Measurements from ENCODE around the gene TBC1D5. TPM values are rescaled to one million over a fixed set of nuclear protein-coding genes. Genes with fewer than 3 reads are reported as not detected.

The TBC1D5 gene
- total and polyA plus RNA-seq, 2 of the 8 experiments (the other 6 are each of a cell fraction or from before 2014, with no cell fraction given), result 11.0 to 22.9 TPM

- Histone ChIP-seq H3K36me3 (ENCODE audit: control insufficient read depth in 2 of 4, insufficient read depth in 4 of 4, low read length in 3 of 4) (no peaks in the 10 kb centered on the region), H2BK5ac (ENCODE audit: low read depth, low read length) (no peak overlapping the region), H2BK15ac (ENCODE audit: low read length) (no peak overlapping the region), H3K14ac (ENCODE audit: insufficient read length) (no peak overlapping the region), H3K4me1 (replicated peaks in 1 of 4; ENCODE audit: control insufficient read depth in 3 of 4, insufficient read depth in 4 of 4, low read length in 3 of 4) (no peaks in the 10 kb centered on the region), H2AFZ (ENCODE audit: low read length) (no peak overlapping the region), H2BK20ac (ENCODE audit: low read length) (no peak overlapping the region), H3K4me3 (ENCODE audit: extremely low read depth in 1 of 4, insufficient read depth in 2 of 4, low read depth in 3 of 4, low read length in 4 of 4) (no peak overlapping the region), H3K18ac (ENCODE audit: extremely low read depth, low read length) (no peak overlapping the region), H4K91ac (replicated peaks; ENCODE audit: insufficient read length, low read length) (no peak overlapping the region), H2AK5ac (ENCODE audit: low read depth, low read length) (no peak overlapping the region), H4K20me1 (replicated peaks in 1 of 2; ENCODE audit: control insufficient read depth in 1 of 2, insufficient read depth in 2 of 2, low read length in 2 of 2) (no peaks in the 10 kb centered on the region), H2BK120ac (replicated peaks; ENCODE audit: low read depth, low read length) (no peak overlapping the region), H3K9me3 (ENCODE audit: insufficient read depth in 2 of 2, low read depth in 1 of 2, low read length in 1 of 2) (no peaks in the 10 kb centered on the region), H3K79me1 (ENCODE audit: low read depth, low read length) (no peaks in the 10 kb centered on the region), H3K9ac (replicated peaks in 1 of 4; ENCODE audit: extremely low read depth in 1 of 4, low read depth in 3 of 4, low read length in 3 of 4) (no peak overlapping the region), H3K23ac (ENCODE audit: insufficient read length) (no peak overlapping the region), H4K5ac (ENCODE audit: insufficient read length, low read depth, low read length) (no peak overlapping the region), H3K4ac (replicated peaks; ENCODE audit: insufficient read length, low read depth, low read length) (no peak overlapping the region), H3K27me3 (replicated peaks in 1 of 4; ENCODE audit: control insufficient read depth in 3 of 4, extremely low read depth in 1 of 4, insufficient read depth in 3 of 4, low read length in 3 of 4) (no peaks in the 10 kb centered on the region), H3K56ac (replicated peaks; ENCODE audit: insufficient read length, low read depth, low read length) (no peak overlapping the region), H2BK12ac (ENCODE audit: low read depth, low read length) (no peak overlapping the region), H4K8ac (ENCODE audit: extremely low read depth, insufficient read depth, low read length) (no peak overlapping the region), H3K23me2 (ENCODE audit: low read depth, low read length) (no peaks in the 10 kb centered on the region), H3K79me2 (ENCODE audit: control insufficient read depth in 1 of 2, insufficient read depth in 2 of 2, low read length in 2 of 2) (no peaks in the 10 kb centered on the region), H3K27ac (ENCODE audit: low read depth, low read length) (no peak overlapping the region), H3K4me2 (ENCODE audit: insufficient read depth in 1 of 2, low read depth in 2 of 2, low read length in 2 of 2) (no peak overlapping the region)
- 85% methylated on average over 5 of the region's 5 CpGs; no CpG with 5 or more reads in 1 of the 2 experiments for WGBS, 2 experiments (ENCODE audit: extremely low coverage in 1 of 2, insufficient coverage in 1 of 2, insufficient read length in 1 of 2, insufficient replicate concordance in 2 of 2, low coverage in 1 of 2, low lambda C conversion rate in 2 of 2, missing lambda C conversion rate in 1 of 2)
- ChIA-PET POLR2A (ENCODE audit: partially characterized antibody) (interaction anchor here (0.6 kb wide), 1 partner anchor 29 kb away, joined by 3 read pairs; no protein-coding TSS in a partner anchor), CTCF (ENCODE audit: partially characterized antibody) (no interaction called here)
- FAIRE-seq, result no peak
- DNase-seq (ENCODE audit: low read depth in 1 of 2, low spot score in 2 of 2), result no peak
- TF ChIP-seq NANOG (IDR thresholded peaks at IDR 0.05; ENCODE audit: insufficient read depth, low read depth, low read length, poor library complexity, severe bottlenecking), result no peak
Observed at GRCh38 chr3:17266846-17267245, 475.6 kb downstream of the TBC1D5 start.
